Activated CD4-positive, alpha-beta T cell treated with anti-CD3 and anti-CD28 coated beads for 1 hour (primary cell): Measurements from ENCODE around the gene ERBB4.

ENCODE experiments used
- DNase-seq: peaks from one replicate; pipeline ENCODE4 v3.0.0-alpha.2; 2020

Gene ERBB4

DNA sequence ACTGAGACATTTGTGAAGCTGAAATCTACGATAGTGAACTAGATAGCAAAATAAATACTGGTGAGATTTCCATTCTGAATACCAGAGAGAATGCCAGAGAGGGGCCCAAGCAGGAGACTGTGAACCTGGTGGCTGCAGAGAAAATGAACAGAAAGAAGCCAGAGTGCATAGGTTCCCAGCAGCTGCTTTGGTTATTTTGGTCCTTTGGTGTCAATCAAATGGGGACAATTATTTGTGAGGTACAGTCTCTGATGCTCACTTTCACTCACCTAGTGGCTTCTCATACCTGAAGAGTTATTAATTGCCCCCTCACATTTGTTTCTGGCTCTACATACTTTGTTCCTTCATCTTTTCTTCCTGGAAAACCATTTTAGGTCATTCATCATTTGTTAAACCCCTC, 1170.1 kb downstream of the ERBB4 start:
- DNase-seq, result no peak

DNA sequence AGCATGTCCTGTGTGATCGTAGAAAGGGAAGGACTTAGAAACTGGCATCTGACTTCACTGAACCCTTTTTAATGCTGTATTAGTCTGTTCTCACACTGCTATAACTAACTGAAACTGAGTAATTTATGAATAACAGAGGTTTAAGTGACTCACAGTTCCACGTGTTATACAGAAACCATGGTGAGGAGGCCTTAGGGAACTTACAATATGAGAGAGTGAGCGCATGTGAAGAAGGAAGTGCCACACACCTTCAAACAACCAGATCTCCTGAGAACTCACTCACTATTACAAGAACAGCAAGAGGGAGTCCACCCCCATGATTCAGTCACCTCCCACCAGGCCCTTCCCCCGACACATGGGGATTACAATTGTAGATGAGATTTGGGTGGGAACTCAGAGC, 1170.9 kb downstream of the ERBB4 start:
- DNase-seq, result no peak

DNA sequence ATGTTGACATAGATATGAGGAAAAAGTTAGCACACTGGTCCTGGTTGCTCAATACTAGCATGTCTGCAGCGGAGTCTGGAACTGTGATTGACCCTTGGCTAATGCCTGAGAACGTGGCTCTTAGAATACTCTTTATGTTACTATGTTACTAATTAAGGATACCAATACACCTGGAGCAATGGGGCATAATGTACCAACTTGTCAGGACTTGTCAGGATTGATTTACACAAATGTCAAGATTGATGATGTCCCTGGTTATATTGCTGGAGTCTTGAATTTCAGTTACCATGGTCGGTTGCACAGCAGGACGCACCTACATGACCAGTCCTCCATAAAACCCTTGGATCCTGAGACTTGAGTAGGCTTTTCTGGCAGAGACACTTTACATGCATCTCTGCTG, 1171.3 kb downstream of the ERBB4 start:
- no peak for DNase-seq

GRCh38 chr2:211364911-211365310, 1173.7 kb downstream of the ERBB4 start:
- no peak for DNase-seq

GRCh38 chr2:211361383-211361782, 1177.2 kb downstream of the ERBB4 start:
- DNase-seq, result no peak

DNA sequence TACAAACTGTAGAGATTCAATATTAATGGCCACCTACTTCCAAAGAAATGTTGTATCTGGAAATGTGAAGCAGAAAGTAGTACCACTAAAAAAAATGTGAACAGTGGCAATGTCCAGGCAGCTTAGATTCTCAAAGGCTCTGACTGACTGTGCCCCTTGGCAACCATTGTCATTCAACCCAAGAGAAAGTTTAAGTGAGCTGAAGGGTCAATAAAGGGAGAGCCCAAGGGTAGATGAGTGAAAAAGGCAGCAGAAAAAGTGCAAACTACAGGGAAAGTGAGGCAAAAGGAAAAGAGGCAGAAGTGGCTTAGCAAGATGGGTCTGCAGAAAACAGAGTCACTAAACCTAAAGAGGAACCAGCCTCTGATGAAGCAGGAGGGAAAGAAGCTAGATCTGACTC, 1179.3 kb downstream of the ERBB4 start:
- no peak for DNase-seq

DNA sequence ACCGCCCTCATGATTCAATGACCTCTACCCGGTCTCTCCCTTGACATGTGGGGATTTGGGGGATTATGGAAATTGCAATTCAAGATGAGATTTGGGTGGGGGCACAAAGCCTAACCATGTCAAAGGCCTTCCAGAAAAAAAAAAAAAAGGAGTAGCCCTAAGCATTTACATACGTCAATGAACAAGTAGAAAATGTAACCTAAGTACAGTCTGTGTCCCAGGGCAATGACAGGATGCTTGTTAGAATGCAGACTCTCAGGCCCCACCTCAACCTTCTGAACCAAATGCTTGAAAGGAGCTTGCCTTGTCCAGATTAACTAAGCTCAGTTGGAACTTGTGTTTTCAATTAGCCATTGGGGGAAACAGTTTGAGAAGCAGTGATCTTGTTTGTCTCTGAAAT, 1180.1 kb downstream of the ERBB4 start:
- no peak for DNase-seq

- no peak for DNase-seq
Measured at GRCh38 chr2:211354481-211354880, 1184.1 kb downstream of the ERBB4 start.

GRCh38 chr2:211351987-211352386, 1186.6 kb downstream of the ERBB4 start:
- no peak for DNase-seq

DNA sequence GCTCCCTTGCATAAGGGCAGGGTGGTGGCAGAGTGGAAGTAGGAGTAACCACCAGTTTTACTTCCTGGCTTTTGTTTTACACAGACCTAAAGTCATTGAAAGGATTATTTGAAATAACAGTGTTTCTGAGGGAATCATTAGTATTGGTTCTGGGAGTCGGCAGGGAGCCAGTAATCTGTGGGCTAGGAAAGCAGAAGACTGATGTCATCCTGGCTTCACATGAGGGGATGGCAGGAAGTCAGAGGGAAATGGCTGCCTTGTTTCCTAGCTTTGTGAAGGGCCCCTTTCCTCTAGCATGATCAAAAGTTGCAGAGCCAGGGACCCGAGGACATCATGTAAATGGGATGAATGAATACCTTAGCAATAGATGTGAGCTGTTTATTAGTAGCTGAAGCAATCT, 1189.6 kb downstream of the ERBB4 start:
- DNase-seq, result no peak

GRCh38 chr2:211347328-211347727, 1191.3 kb downstream of the ERBB4 start:
- no peak for DNase-seq

DNA sequence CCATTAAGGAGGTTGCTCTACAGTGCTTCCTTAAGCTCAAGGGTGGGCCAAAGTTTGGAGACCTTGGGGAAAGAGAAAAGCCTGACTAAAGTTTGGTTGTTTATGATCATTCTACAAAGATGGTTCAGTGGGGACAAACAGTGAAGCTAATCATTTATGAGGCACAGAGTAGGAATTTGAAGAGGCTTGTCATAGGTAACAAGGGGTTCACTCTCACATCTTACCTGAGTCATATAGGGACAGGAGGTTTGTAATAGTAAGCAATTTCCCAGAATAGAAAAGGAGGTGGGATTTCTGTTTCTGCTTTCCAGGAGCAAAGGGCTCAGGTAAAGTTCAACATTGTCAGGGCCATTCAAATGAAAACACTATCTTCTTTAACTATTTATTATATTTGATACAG, 1194.3 kb downstream of the ERBB4 start:
- no peak for DNase-seq

DNA sequence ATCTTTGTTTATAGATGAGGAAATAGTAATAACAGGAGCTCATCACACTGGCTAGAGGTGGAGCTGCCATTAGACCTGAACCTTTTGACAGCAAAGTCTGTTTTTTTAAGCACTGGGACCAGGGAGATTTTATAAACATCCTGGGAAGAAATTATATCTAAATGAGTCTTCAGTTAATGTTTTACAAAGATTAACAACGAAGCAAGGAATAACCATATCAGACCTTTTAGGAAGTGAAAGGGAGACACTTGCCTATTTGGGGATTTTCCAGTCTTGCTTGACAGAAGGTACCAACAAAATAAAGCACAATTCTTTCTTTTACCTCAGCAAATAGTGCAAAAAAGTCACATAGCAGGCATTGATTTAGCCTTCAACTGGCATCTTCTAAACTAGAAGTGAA, 1205.2 kb downstream of the ERBB4 start:
- no peak for DNase-seq

DNA sequence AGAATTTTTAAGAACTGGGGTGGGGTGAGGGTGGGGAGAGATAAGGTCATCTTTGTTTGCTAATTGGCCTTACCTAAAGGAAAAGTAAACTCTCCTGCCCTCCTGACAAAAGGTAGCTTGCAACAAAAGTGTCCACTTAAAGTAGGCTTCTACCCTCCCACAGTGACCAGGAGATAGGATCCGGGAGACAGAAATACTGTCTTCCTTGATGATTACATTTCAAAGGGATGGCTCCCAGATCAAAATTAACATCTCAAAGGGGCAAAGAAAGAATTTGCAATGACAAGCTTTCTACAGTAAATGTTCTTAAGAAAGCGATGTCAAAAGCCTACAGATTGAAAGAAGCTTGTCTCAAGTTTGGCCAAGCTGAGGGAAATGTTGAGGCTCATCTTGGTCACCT, 1206.9 kb downstream of the ERBB4 start:
- no peak for DNase-seq

GRCh38 chr2:211329882-211330281, 1208.7 kb downstream of the ERBB4 start:
- no peak for DNase-seq

GRCh38 chr2:211329421-211329820, 1209.2 kb downstream of the ERBB4 start:
- no peak for DNase-seq

- no peak for DNase-seq
Measured at GRCh38 chr2:211328126-211328525, 1210.5 kb downstream of the ERBB4 start.
